SK-N-SH (cell line): ENCODE data around the gene CTBP1. TPM values are rescaled to one million over a fixed set of nuclear protein-coding genes. Genes with fewer than 3 reads are reported as not detected.

ENCODE experiments used
- CTCF ChIA-PET: fragments of 300-600, 350-600 bp; formaldehyde crosslinking; extraction: SDS; loops from one replicate; lab custom pipeline; 2021; lab: Yijun Ruan, JAX
- POLR2A ChIA-PET: fragments of 350-600 bp; sonication (Branson Sonifier 250); formaldehyde crosslinking; extraction: SDS; loops from one replicate; lab custom pipeline; 2020; ENCODE audit warnings: antibody characterized with exemption, inconsistent platforms; lab: Yijun Ruan, JAX
- DNase-seq: peaks from one replicate; pipeline ENCODE4 v3.0.0; 2012
- H2AFZ ChIP-seq: fragments of 200-600 bp; sonication (generic); 2 replicates; pipeline ENCODE4 v1.8.1; 2016; ENCODE audit warnings: antibody characterized with exemption, mild to moderate bottlenecking, low read depth
- H3F3A ChIP-seq: fragments of 200-600 bp; sonication (generic); replicated peaks from 2 replicates; pipeline ENCODE3; 2016; ENCODE audit warnings: antibody characterized with exemption, mild to moderate bottlenecking; ENCODE audit not compliant: insufficient read depth
- H3K27ac ChIP-seq, 2 experiments: fragments of 200-500 bp in 1 of 2; fragments of 200-600 bp in 1 of 2; sonication (Bioruptor generic) in 1 of 2; sonication (generic), shearing (Covaris generic) in 1 of 2; 2 replicates each; pipeline versions ENCODE4 v1.5.1 to v1.6.1; 2014 to 2016; ENCODE audit warnings: low read depth in 2 of 2, inconsistent platforms in 1 of 2, low read length in 1 of 2, mild to moderate bottlenecking in 1 of 2, mixed read lengths in 1 of 2
- H3K27me3 ChIP-seq: fragments of 200-600 bp; sonication (generic), shearing (Covaris generic); 2 replicates; pipeline ENCODE4 v1.6.1; 2016; ENCODE audit warnings: mixed run types; ENCODE audit not compliant: insufficient read depth
- H3K36me3 ChIP-seq, 2 experiments: fragments of 200-500 bp in 1 of 2; fragments of 200-600 bp in 1 of 2; sonication (Bioruptor generic) in 1 of 2; sonication (generic) in 1 of 2; replicated peaks in 1 of 2; 2 replicates each; pipeline versions ENCODE3 to v1.5.1; 2014 to 2016; ENCODE audit warnings: low read length in 1 of 2, mild to moderate bottlenecking in 1 of 2; ENCODE audit not compliant: insufficient read depth in 2 of 2, control insufficient read depth in 1 of 2
- H3K4me1 ChIP-seq, 2 experiments: fragments of 200-500 bp in 1 of 2; fragments of 200-600 bp in 1 of 2; sonication (Bioruptor generic) in 1 of 2; sonication (generic), shearing (Covaris generic) in 1 of 2; 2 replicates each; pipeline versions ENCODE4 v1.5.1 to v1.6.1; 2014 to 2016; ENCODE audit warnings: low read depth in 1 of 2, low read length in 1 of 2, mixed run types in 1 of 2; ENCODE audit not compliant: insufficient read depth in 2 of 2, control insufficient read depth in 1 of 2
- H3K4me2 ChIP-seq: fragments of 200-600 bp; sonication (generic), shearing (Covaris generic); 2 replicates; pipeline ENCODE4 v1.6.1; 2017; ENCODE audit warnings: mixed run types
- H3K4me3 ChIP-seq, 2 experiments: fragments of 200-500 bp in 1 of 2; fragments of 200-600 bp in 1 of 2; sonication (Bioruptor generic) in 1 of 2; sonication (generic), shearing (Covaris generic) in 1 of 2; 2 replicates each; pipeline versions ENCODE4 v1.5.1 to v1.8.1; 2014 to 2016; ENCODE audit warnings: low read depth in 2 of 2, inconsistent platforms in 1 of 2, low read length in 1 of 2, mild to moderate bottlenecking in 1 of 2, mixed read lengths in 1 of 2, moderate library complexity in 1 of 2
- H3K79me2 ChIP-seq: fragments of 200-600 bp; sonication (generic); 2 replicates; pipeline ENCODE4 v1.8.1; 2017; ENCODE audit warnings: mild to moderate bottlenecking; ENCODE audit not compliant: insufficient read depth
- H3K9ac ChIP-seq: fragments of 200-600 bp; sonication (generic); 2 replicates; pipeline ENCODE4 v1.6.1; 2017; ENCODE audit warnings: mixed run types
- H3K9me2 ChIP-seq: fragments of 200-600 bp; sonication (generic); 2 replicates; pipeline ENCODE4 v1.6.1; 2017; ENCODE audit warnings: mixed run types
- H3K9me3 ChIP-seq: fragments of 200-600 bp; sonication (generic); 2 replicates; pipeline ENCODE4 v1.6.1; 2017; ENCODE audit warnings: mixed run types, mild to moderate bottlenecking, moderate library complexity
- H4K20me1 ChIP-seq: fragments of 200-600 bp; sonication (generic); 2 replicates; pipeline ENCODE4 v1.6.1; 2017; ENCODE audit warnings: mild to moderate bottlenecking, mixed run types; ENCODE audit not compliant: insufficient read depth
- CTCF ChIP-seq: fragments of 200-600 bp; sonication (generic); IDR thresholded peaks from 2 replicates; pipeline ENCODE4 v1.6.1; 2017; ENCODE audit warnings: antibody characterized with exemption, mild to moderate bottlenecking, moderate library complexity
- EZH2phosphoT487 ChIP-seq: fragments of 200-600 bp; sonication (generic); IDR thresholded peaks from 2 replicates; pipeline ENCODE4 v1.6.1; 2017; ENCODE audit warnings: low read depth, mixed run types, mild to moderate bottlenecking, antibody characterized with exemption, moderate library complexity, borderline replicate concordance
- GABPA ChIP-seq: IDR thresholded peaks from 2 replicates; pipeline ENCODE4 v1.4.0; 2012; ENCODE audit warnings: low read depth, mild to moderate bottlenecking
- GATA2 ChIP-seq: sonication (generic); formaldehyde crosslinking; IDR thresholded peaks from 2 replicates; pipeline ENCODE4 v1.5.0; 2020; ENCODE audit warnings: mild to moderate bottlenecking, missing genetic modification reagents
- IRF3 ChIP-seq: fragments of 150-350 bp; IDR thresholded peaks from 2 replicates; pipeline ENCODE4 v1.6.1; 2016; ENCODE audit warnings: mild to moderate bottlenecking, low read depth, low read length
- MAX ChIP-seq: IDR thresholded peaks from 2 replicates; pipeline ENCODE4 v1.4.0; 2012; ENCODE audit warnings: low read depth
- MXI1 ChIP-seq: IDR thresholded peaks from 2 replicates; pipeline ENCODE4 v1.6.1; 2012; ENCODE audit warnings: mild to moderate bottlenecking, low read depth, low read length, improper control_type of control experiment
- POLR2AphosphoS5 ChIP-seq: IDR thresholded peaks from 2 replicates; pipeline ENCODE4 v1.6.1; 2012; ENCODE audit warnings: low read depth, low read length
- RCOR1 ChIP-seq: fragments of 150-350 bp; IDR thresholded peaks from 2 replicates; pipeline ENCODE4 v1.6.1; 2017; ENCODE audit warnings: antibody characterized with exemption, low read length
- REST ChIP-seq: IDR thresholded peaks from 2 replicates; pipeline ENCODE4 v1.6.1; 2012; ENCODE audit warnings: mild to moderate bottlenecking, low read depth, low read length, moderate library complexity
- SIN3A ChIP-seq: IDR thresholded peaks from 2 replicates; pipeline ENCODE4 v1.6.1; 2012; ENCODE audit warnings: low read depth, mild to moderate bottlenecking, low read length, moderate library complexity, borderline replicate concordance
- SMC3 ChIP-seq: IDR thresholded peaks from 2 replicates; pipeline ENCODE4 v1.6.1; 2012; ENCODE audit warnings: low read depth, low read length, improper control_type of control experiment
- TAF1 ChIP-seq: IDR thresholded peaks from 2 replicates; pipeline ENCODE4 v1.6.1; 2012; ENCODE audit warnings: low read depth, mild to moderate bottlenecking, low read length, moderate library complexity, borderline replicate concordance
- TCF12 ChIP-seq: IDR thresholded peaks from 2 replicates; pipeline ENCODE4 v1.4.0; 2012
- YY1 ChIP-seq: IDR thresholded peaks from 2 replicates; pipeline ENCODE4 v1.4.0; 2012; ENCODE audit warnings: low read depth, mild to moderate bottlenecking
- ZBTB33 ChIP-seq: IDR thresholded peaks from 2 replicates; pipeline ENCODE4 v1.4.0; 2012; ENCODE audit warnings: low read depth, borderline replicate concordance
- WGBS: methylation state at CpG from one replicate; pipeline ENCODE4 v1.1.6; 2017; ENCODE audit warnings: low lambda C conversion rate; 5-methylcytosine and 5-hydroxymethylcytosine counted together
- polyA plus RNA-seq, 3 experiments: library from polyadenylated mRNA; depleted of rRNA; stranded (reverse); fragments of >200 nt; gene quantifications; 2 replicates each; pipeline ENCODE4 v1.2.3, GENCODE V29; 2012

CTBP1 gene
- polyA plus RNA-seq, 1 of the 3 experiments (the other 2 are of a cell fraction) = 183 TPM

GRCh38 chr4:1242506-1243450 lies 6.2 kb downstream of the CTBP1 start:
- H2AFZ ChIP-seq = no peak overlapping the region
- no peaks in the 10 kb centered on the region for H3F3A ChIP-seq
- WGBS = 96% methylated on average over 28 of the region's 30 CpGs
- H3K4me2 ChIP-seq = no peak overlapping the region
- H3K9ac ChIP-seq = no peak overlapping the region
- H3K9me3 ChIP-seq = no peaks in the 10 kb centered on the region
- DNase-seq = peak; percentile 14
- peaks cover 0 to 41% of the 10 kb centered on the region in 2 experiments for H3K36me3 ChIP-seq
- no peaks in the 10 kb centered on the region for H3K9me2 ChIP-seq
- H3K4me1 ChIP-seq = peaks cover 10 to 26% of the 10 kb centered on the region in 2 experiments; a peak in 3 of 4 replicates
- no peaks in the 10 kb centered on the region for H3K27me3 ChIP-seq
- ChIA-PET POLR2A (interaction anchor here (0.6 kb wide), 1 partner anchor 68 kb away, joined by 3 read pairs; no protein-coding TSS in a partner anchor), CTCF (interaction anchor here (1.4 kb wide), 1 partner anchor 75 kb away, joined by 4 read pairs; no protein-coding TSS in a partner anchor)
- peaks cover 87% of the 10 kb centered on the region for H3K79me2 ChIP-seq
- H3K4me3 ChIP-seq = no peak overlapping the region
- TF ChIP-seq TCF12 (no peak), MAX (no peak), SIN3A (no peak), YY1 (no peak), CTCF (no peak), MXI1 (no peak), IRF3 (no peak), POLR2AphosphoS5 (no peak), TAF1 (no peak), GATA2 (CRISPR knock-in tag) (no peak), EZH2phosphoT487 (no peak), GABPA (no peak), ZBTB33 (no peak), REST (no peak), RCOR1 (no peak), SMC3 (no peak)
- H4K20me1 ChIP-seq = peaks cover 88% of the 10 kb centered on the region
- H3K27ac ChIP-seq = no peak overlapping the region; a peak in 1 of 4 replicates
